Activated CD4-positive, alpha-beta T cell treated with anti-CD3 and anti-CD28 coated beads, Interleukin-2, amount 50 U/mL, for 4 hours (primary cell): ENCODE data around the gene PCNT.
"Not testable (repeated sequence)": the region's sequence is repeated elsewhere in the genome, so short reads cannot be mapped to it uniquely, and the experiment has no call there.

Source experiments
- DNase-seq, 2 experiments: peaks; one replicate each; pipeline ENCODE4 v3.0.0-alpha.2; 2020

The PCNT gene

GRCh38 chr21:46455575-46456385 lies 131.8 kb downstream of the PCNT start:
- no peak for DNase-seq

GRCh38 chr21:46456750-46457149 lies 132.8 kb downstream of the PCNT start:
- no peak for DNase-seq

GRCh38 chr21:46457801-46458314 lies 133.9 kb downstream of the PCNT start:
- DNase-seq: peak; percentile 6 to 18

GRCh38 chr21:46458315-46459023 lies 134.5 kb downstream of the PCNT start, which contains the start of gene DIP2A:
TSS of gene DIP2A (plus strand) at chr21:46458891. CDS start at chr21:46459132, 241 bp downstream.
- peak; percentile 87 to 91 for DNase-seq

- no peak for DNase-seq
These were observed 135.0 kb downstream of the PCNT start for GRCh38 chr21:46459024-46459355.

GRCh38 chr21:46459356-46460112 lies 135.6 kb downstream of the PCNT start:
- DNase-seq: peak in 1 of 2 experiments; percentile 2

- DNase-seq: no peak
These were observed 138.0 kb downstream of the PCNT start for GRCh38 chr21:46461909-46462308.

GRCh38 chr21:46465153-46465552 lies 141.2 kb downstream of the PCNT start:
- not testable (repeated sequence) for DNase-seq

- no peak for DNase-seq
These were observed 141.7 kb downstream of the PCNT start for GRCh38 chr21:46465651-46466050.

- no peak for DNase-seq
These were observed 144.3 kb downstream of the PCNT start for GRCh38 chr21:46468108-46468774.

GRCh38 chr21:46469275-46469674 lies 145.3 kb downstream of the PCNT start:
- no peak for DNase-seq

GRCh38 chr21:46471514-46471913 lies 147.6 kb downstream of the PCNT start:
- DNase-seq: no peak

GRCh38 chr21:46472246-46472645 lies 148.3 kb downstream of the PCNT start:
- DNase-seq: no peak

GRCh38 chr21:46474382-46474781 lies 150.4 kb downstream of the PCNT start:
- DNase-seq: no peak

GRCh38 chr21:46475296-46475695 lies 151.3 kb downstream of the PCNT start:
- DNase-seq: no peak

GRCh38 chr21:46477765-46478164 lies 153.8 kb downstream of the PCNT start:
- DNase-seq: no peak

- no peak for DNase-seq
These were observed 155.0 kb downstream of the PCNT start for GRCh38 chr21:46478910-46479309.

GRCh38 chr21:46480466-46480865 lies 156.5 kb downstream of the PCNT start:
- no peak for DNase-seq

GRCh38 chr21:46482225-46482845 lies 158.4 kb downstream of the PCNT start:
- DNase-seq: no peak

- DNase-seq: no peak
These were observed 158.9 kb downstream of the PCNT start for GRCh38 chr21:46482846-46483231.

- DNase-seq: no peak
These were observed 159.6 kb downstream of the PCNT start for GRCh38 chr21:46483300-46484295.
